Breast epithelium (tissue), 3 donors: ENCODE results near the gene CMKLR1.

Experiments used
- POLR2A ChIP-seq: fragments of 450-650 bp; IDR thresholded peaks from one replicate; pipeline ENCODE4 v1.6.1; 2016; ENCODE audit warnings: antibody characterized with exemption, mild to moderate bottlenecking, moderate library complexity
- POLR2AphosphoS5 ChIP-seq, 3 donors: sonication (generic); formaldehyde crosslinking; IDR thresholded peaks; one replicate each; pipeline ENCODE4 v1.6.1; 2017; ENCODE audit warnings: antibody characterized with exemption in 3 of 3
- TF ChIP-seq, protein P1 (sequence below), 3 donors: fragments of 450-650 bp; IDR thresholded peaks; one replicate each; pipeline ENCODE4 v1.5.1; 2016 to 2017; ENCODE audit warnings: antibody characterized with exemption in 3 of 3, mild to moderate bottlenecking in 3 of 3, moderate library complexity in 3 of 3

DNA sequence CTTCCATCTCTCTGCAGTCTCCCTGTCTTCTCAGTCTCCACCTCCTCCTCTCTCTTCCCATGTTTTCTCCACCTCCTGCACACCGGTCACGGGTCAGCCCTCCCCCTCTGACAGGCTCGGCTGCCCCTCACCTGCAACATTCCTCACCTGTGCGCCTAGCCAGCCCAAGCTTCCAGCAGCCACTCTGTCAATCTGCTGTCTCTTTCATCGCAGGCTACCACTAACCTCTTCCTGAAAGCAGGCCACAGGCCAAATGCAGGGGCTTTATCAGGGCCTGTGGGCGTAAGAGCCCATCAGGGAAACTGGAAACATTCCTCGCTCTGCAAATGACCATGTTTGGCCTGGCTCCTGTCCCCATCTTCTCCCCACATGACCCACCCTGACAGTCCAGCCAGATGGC, 34.5 kb downstream of the CMKLR1 start:
- TF ChIP-seq, protein P1, sequence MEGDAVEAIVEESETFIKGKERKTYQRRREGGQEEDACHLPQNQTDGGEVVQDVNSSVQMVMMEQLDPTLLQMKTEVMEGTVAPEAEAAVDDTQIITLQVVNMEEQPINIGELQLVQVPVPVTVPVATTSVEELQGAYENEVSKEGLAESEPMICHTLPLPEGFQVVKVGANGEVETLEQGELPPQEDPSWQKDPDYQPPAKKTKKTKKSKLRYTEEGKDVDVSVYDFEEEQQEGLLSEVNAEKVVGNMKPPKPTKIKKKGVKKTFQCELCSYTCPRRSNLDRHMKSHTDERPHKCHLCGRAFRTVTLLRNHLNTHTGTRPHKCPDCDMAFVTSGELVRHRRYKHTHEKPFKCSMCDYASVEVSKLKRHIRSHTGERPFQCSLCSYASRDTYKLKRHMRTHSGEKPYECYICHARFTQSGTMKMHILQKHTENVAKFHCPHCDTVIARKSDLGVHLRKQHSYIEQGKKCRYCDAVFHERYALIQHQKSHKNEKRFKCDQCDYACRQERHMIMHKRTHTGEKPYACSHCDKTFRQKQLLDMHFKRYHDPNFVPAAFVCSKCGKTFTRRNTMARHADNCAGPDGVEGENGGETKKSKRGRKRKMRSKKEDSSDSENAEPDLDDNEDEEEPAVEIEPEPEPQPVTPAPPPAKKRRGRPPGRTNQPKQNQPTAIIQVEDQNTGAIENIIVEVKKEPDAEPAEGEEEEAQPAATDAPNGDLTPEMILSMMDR (IDR thresholded peaks at IDR 0.05) = no peak
- TF ChIP-seq POLR2AphosphoS5 (IDR thresholded peaks at IDR 0.05) = no peak
- no peak for TF ChIP-seq POLR2A
